Immature natural killer cell (primary cell): ENCODE results near the gene INSL3. TPM values are rescaled to one million over a fixed set of nuclear protein-coding genes. Genes with fewer than 3 reads are reported as not detected.

Experiments
- DNase-seq, 3 donors: peaks; one replicate each; pipeline ENCODE4 v3.0.0; 2022; ENCODE audit warnings: mixed read lengths in 1 of 3
- H3K27ac Mint-ChIP-seq, 6 donors: one replicate each; pipeline ENCODE4 v1.8.0; 2020; ENCODE audit warnings: mixed read lengths in 6 of 6, mild to moderate bottlenecking in 5 of 6, inconsistent platforms in 4 of 6, moderate library complexity in 3 of 6
- H3K27me3 Mint-ChIP-seq, 3 donors: one replicate each; pipeline ENCODE4 v1.8.0; 2020 to 2021; ENCODE audit warnings: low read depth in 3 of 3, mild to moderate bottlenecking in 3 of 3, mixed read lengths in 3 of 3, moderate library complexity in 3 of 3, inconsistent platforms in 1 of 3
- H3K36me3 Mint-ChIP-seq, 3 donors: one replicate each; pipeline ENCODE4 v1.8.0; 2020; ENCODE audit warnings: mixed read lengths in 3 of 3, inconsistent platforms in 2 of 3, mild to moderate bottlenecking in 2 of 3
- H3K4me1 Mint-ChIP-seq, 2 donors: one replicate each; pipeline ENCODE4 v1.8.0; 2020; ENCODE audit warnings: inconsistent platforms in 2 of 2, mild to moderate bottlenecking in 2 of 2, mixed read lengths in 2 of 2, moderate library complexity in 1 of 2
- H3K4me3 Mint-ChIP-seq, 5 donors: one replicate each; pipeline ENCODE4 v1.8.0; 2020; ENCODE audit warnings: mild to moderate bottlenecking in 5 of 5, mixed read lengths in 5 of 5, inconsistent platforms in 3 of 5, moderate library complexity in 3 of 5
- H3K9me3 Mint-ChIP-seq, 6 donors: one replicate each; pipeline ENCODE4 v1.8.0; 2020; ENCODE audit warnings: mild to moderate bottlenecking in 6 of 6, mixed read lengths in 6 of 6, inconsistent platforms in 4 of 6, moderate library complexity in 3 of 6
- polyA plus RNA-seq, 3 donors: library from polyadenylated mRNA; unstranded; fragments of 300-500 nt; fragmentation: Illumina TruSeq; gene quantifications; one replicate each; pipeline ENCODE4 v1.2.3, GENCODE V29; 2021

INSL3 gene
- 1 to 10 TPM in 1 of 3 donors, under 1 TPM in 1, not detected in 1; 0.60 to 2.0 TPM for polyA plus RNA-seq

- H3K4me1 Mint-ChIP-seq = no peaks in the 10 kb centered on the region
- no peak for DNase-seq
- H3K4me3 Mint-ChIP-seq = no peak within 1 kb of the TSS
- no peaks in the 10 kb centered on the region for H3K36me3 Mint-ChIP-seq
- peaks cover 0 to 2% (median 0%) of the 10 kb centered on the region in 3 donors for H3K27me3 Mint-ChIP-seq
- H3K9me3 Mint-ChIP-seq = no peaks in the 10 kb centered on the region
- H3K27ac Mint-ChIP-seq = no peak within 1 kb of the TSS
Measured at GRCh38 chr19:17821190-17821589, at the start of gene INSL3. TSS of gene INSL3 (minus strand) at chr19:17821519. CDS start at chr19:17821506, 13 bp downstream.

- DNase-seq = no peak
- Mint-ChIP-seq H3K4me3 (no peak overlapping the region), H3K4me1 (peaks cover 0 to 8% of the 10 kb centered on the region in 2 donors), H3K27me3 (peaks cover 2 to 12% (median 9%) of the 10 kb centered on the region in 3 donors), H3K9me3 (no peaks in the 10 kb centered on the region), H3K36me3 (peaks cover 0 to 4% (median 0%) of the 10 kb centered on the region in 3 donors), H3K27ac (no peak overlapping the region)
Measured at GRCh38 chr19:17869114-17869608, 47.8 kb upstream of the INSL3 start.

GRCh38 chr19:17868669-17869068 lies 47.4 kb upstream of the INSL3 start:
- Mint-ChIP-seq H3K27me3 (peaks cover 2 to 12% (median 9%) of the 10 kb centered on the region in 3 donors), H3K27ac (no peak overlapping the region), H3K9me3 (no peaks in the 10 kb centered on the region), H3K4me1 (peaks cover 0 to 8% of the 10 kb centered on the region in 2 donors), H3K4me3 (no peak overlapping the region), H3K36me3 (peaks cover 0 to 4% (median 0%) of the 10 kb centered on the region in 3 donors)
- DNase-seq = no peak

- DNase-seq = no peak
- Mint-ChIP-seq H3K4me1 (peaks cover 0 to 6% of the 10 kb centered on the region in 2 donors), H3K4me3 (no peak overlapping the region), H3K9me3 (no peaks in the 10 kb centered on the region), H3K27ac (no peak overlapping the region), H3K36me3 (peaks cover 0 to 8% (median 0%) of the 10 kb centered on the region in 3 donors), H3K27me3 (peaks cover 0 to 8% (median 7%) of the 10 kb centered on the region in 3 donors)
Measured at GRCh38 chr19:17866964-17867486, 45.7 kb upstream of the INSL3 start.

GRCh38 chr19:17866312-17866963 lies 45.1 kb upstream of the INSL3 start:
- no peaks in the 10 kb centered on the region for H3K9me3 Mint-ChIP-seq
- H3K36me3 Mint-ChIP-seq = peaks cover 0 to 8% (median 0%) of the 10 kb centered on the region in 3 donors
- peaks cover 0 to 8% (median 7%) of the 10 kb centered on the region in 3 donors for H3K27me3 Mint-ChIP-seq
- H3K4me3 Mint-ChIP-seq = no peak overlapping the region
- DNase-seq = no peak
- H3K27ac Mint-ChIP-seq = peak overlapping the region in 1 of 6 donors; percentile 56
- H3K4me1 Mint-ChIP-seq = peaks cover 4 to 7% of the 10 kb centered on the region in 2 donors

- no peak for DNase-seq
- Mint-ChIP-seq H3K4me1 (peaks cover 12 to 15% of the 10 kb centered on the region in 2 donors), H3K27me3 (peaks cover 0 to 4% (median under 1%) of the 10 kb centered on the region in 3 donors), H3K36me3 (peaks cover 0 to 8% (median 0%) of the 10 kb centered on the region in 3 donors), H3K4me3 (no peak overlapping the region), H3K27ac (peak overlapping the region in 1 of 6 donors; percentile 43), H3K9me3 (no peaks in the 10 kb centered on the region)
Measured at GRCh38 chr19:17865364-17866311, 44.3 kb upstream of the INSL3 start.

- Mint-ChIP-seq H3K4me1 (peaks cover 29 to 31% of the 10 kb centered on the region in 2 donors), H3K27me3 (peaks cover 4 to 5% (median 4%) of the 10 kb centered on the region in 3 donors), H3K36me3 (peaks cover 0 to 8% (median 4%) of the 10 kb centered on the region in 3 donors), H3K27ac (no peak overlapping the region), H3K4me3 (peak overlapping the region in 2 of 5 donors; percentile 21 to 35), H3K9me3 (no peaks in the 10 kb centered on the region)
- DNase-seq = no peak
Measured at GRCh38 chr19:17863520-17864182, 42.3 kb upstream of the INSL3 start.

GRCh38 chr19:17862711-17863519 lies 41.6 kb upstream of the INSL3 start:
- Mint-ChIP-seq H3K36me3 (peaks cover 0 to 8% (median 4%) of the 10 kb centered on the region in 3 donors), H3K4me3 (peak overlapping the region in 2 of 5 donors; percentile 38 to 44), H3K4me1 (peaks cover 29 to 31% of the 10 kb centered on the region in 2 donors), H3K27ac (no peak overlapping the region), H3K27me3 (peaks cover 4 to 5% (median 4%) of the 10 kb centered on the region in 3 donors), H3K9me3 (no peaks in the 10 kb centered on the region)
- no peak for DNase-seq

- peak overlapping the region; percentile 17 to 85 (median 36) for H3K27ac Mint-ChIP-seq
Measured at GRCh38 chr19:17861542-17862402, 40.5 kb upstream of the INSL3 start.

GRCh38 chr19:17860993-17861360 lies 39.7 kb upstream of the INSL3 start:
- H3K27ac Mint-ChIP-seq = peak overlapping the region; percentile 18 to 85 (median 74)
- H3K4me1 Mint-ChIP-seq = peaks cover 29 to 31% of the 10 kb centered on the region in 2 donors
- H3K4me3 Mint-ChIP-seq = peak overlapping the region; percentile 98 to 100 (median 99)

More at GRCh38 chr19:17861542-17862402, 40.5 kb upstream of the INSL3 start:
- H3K9me3 Mint-ChIP-seq = no peaks in the 10 kb centered on the region
- H3K27me3 Mint-ChIP-seq = peaks cover 4 to 5% (median 4%) of the 10 kb centered on the region in 3 donors
- peaks cover 0 to 8% (median 4%) of the 10 kb centered on the region in 3 donors for H3K36me3 Mint-ChIP-seq
- peak overlapping the region; percentile 98 to 100 (median 99) for H3K4me3 Mint-ChIP-seq
- H3K4me1 Mint-ChIP-seq = peaks cover 29 to 31% of the 10 kb centered on the region in 2 donors
- no peak for DNase-seq

GRCh38 chr19:17860331-17860992 lies 39.1 kb upstream of the INSL3 start:
- no peak for DNase-seq
- Mint-ChIP-seq H3K4me3 (peak overlapping the region; percentile 98 to 100 (median 99)), H3K4me1 (peaks cover 32 to 34% of the 10 kb centered on the region in 2 donors), H3K27me3 (peaks cover 4 to 8% (median 4%) of the 10 kb centered on the region in 3 donors), H3K27ac (peak overlapping the region; percentile 84 to 99 (median 94)), H3K36me3 (peaks cover 0 to 8% (median 4%) of the 10 kb centered on the region in 3 donors), H3K9me3 (no peaks in the 10 kb centered on the region)

More at GRCh38 chr19:17860993-17861360, 39.7 kb upstream of the INSL3 start:
- no peak for DNase-seq
- H3K9me3 Mint-ChIP-seq = no peaks in the 10 kb centered on the region
- H3K36me3 Mint-ChIP-seq = peaks cover 0 to 8% (median 4%) of the 10 kb centered on the region in 3 donors
- H3K27me3 Mint-ChIP-seq = peaks cover 4 to 8% (median 4%) of the 10 kb centered on the region in 3 donors
